SH-SY5Y (cell line): Measurements from ENCODE around the gene DAPP1.

ENCODE experiments used
- GATA2 ChIP-seq: IDR thresholded peaks from 2 replicates; pipeline ENCODE4 v1.6.1; 2011; ENCODE audit warnings: mild to moderate bottlenecking, low read depth, low read length
- GATA3 ChIP-seq: IDR thresholded peaks from 2 replicates; pipeline ENCODE4 v1.6.1; 2011; ENCODE audit warnings: low read depth, mild to moderate bottlenecking, low read length, moderate library complexity

DNA sequence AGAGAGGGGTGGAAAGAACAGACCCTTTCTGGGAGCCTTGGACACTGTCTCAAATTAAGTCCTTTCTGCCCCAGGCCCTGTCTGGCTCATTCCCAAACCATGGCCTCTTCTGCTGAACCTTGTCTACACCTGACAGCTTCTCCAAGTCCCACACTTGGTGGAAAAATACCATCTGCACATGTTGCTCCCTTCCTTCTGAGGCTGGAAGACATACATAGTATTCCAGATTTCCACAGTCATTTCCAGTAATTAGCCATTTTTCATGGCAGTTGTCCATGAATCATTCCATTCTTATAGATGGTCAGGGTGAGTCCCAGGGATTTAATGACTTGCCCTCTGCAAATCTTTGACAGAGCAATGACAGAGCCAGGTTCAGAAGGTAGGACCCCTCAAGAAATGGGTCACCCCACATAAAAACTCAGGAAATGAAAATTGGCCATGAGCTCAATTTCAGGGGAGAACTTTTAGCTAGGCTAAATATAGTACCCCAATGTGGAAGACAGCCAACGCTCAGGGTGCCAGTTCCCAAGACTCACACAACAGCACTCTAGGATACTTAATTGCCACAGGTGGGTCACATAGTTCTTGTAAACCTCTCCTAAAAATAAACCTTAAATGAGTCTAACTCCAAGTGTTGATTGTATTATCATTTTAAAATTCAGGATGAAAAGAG lies 16.2 kb upstream of the DAPP1 start:
- TF ChIP-seq GATA2: no peak
- TF ChIP-seq GATA3: no peak
